ENCODE measurements around the gene BACE2. TPM values are rescaled to one million over a fixed set of nuclear protein-coding genes. Genes with fewer than 3 reads are reported as not detected.

Gene BACE2
- total RNA-seq = 100 to 1,000 TPM in 1 of 3 donors, 10 to 100 TPM in 2; 37.2 to 115 (median 51.2) TPM
- long read RNA-seq, donor 1, transcript BACE2-202 (9 exons, 2,993 nt) = major isoform, 29 of 45 reads
- long read RNA-seq, donor 1, partial matches to known transcripts = 2 of 45 reads
- long read RNA-seq, donor 1, other reads (novel, unspliced or antisense) = 13 of 45 reads
- long read RNA-seq, donor 2, transcript BACE2-202 (9 exons, 2,993 nt) = major isoform, 5 of 13 reads
- long read RNA-seq, donor 2, partial matches to known transcripts = 6 of 13 reads
- long read RNA-seq, donor 2, other reads (novel, unspliced or antisense) = 2 of 13 reads

GRCh38 chr21:41167348-41168342 is at the start of gene BACE2:
Gene BACE2, plus strand, starts transcription at chr21:41168160. Its CDS starts 104 bp downstream, at chr21:41168264.
- Histone ChIP-seq H3K9me3 (no peaks in the 10 kb centered on the region), H3K4me3 (peak within 1 kb of the TSS; percentile 75), H3K36me3 (ENCODE audit: low read depth) (no peaks in the 10 kb centered on the region), H3K4me1 (ENCODE audit: low read depth) (no peaks in the 10 kb centered on the region)
- peak; percentile 48 for TF ChIP-seq CTCF (IDR thresholded peaks at IDR 0.05)
- DNase-seq = peak; percentile 82 to 90 (median 88)
- peak; percentile 90 for ATAC-seq
- intact Hi-C loops (cut with DNase I, micrococcal nuclease) = no loop called here

GRCh38 chr21:41119901-41120300 is 48.1 kb upstream of the BACE2 start:
- Histone ChIP-seq H3K4me3 (no peak overlapping the region), H3K4me1 (ENCODE audit: low read depth) (no peaks in the 10 kb centered on the region), H3K36me3 (ENCODE audit: low read depth) (no peaks in the 10 kb centered on the region), H3K9me3 (no peaks in the 10 kb centered on the region)
- no peak for TF ChIP-seq CTCF (IDR thresholded peaks at IDR 0.05)
- intact Hi-C loops (cut with DNase I, micrococcal nuclease) = no loop called here
- DNase-seq = no peak
- no peak for ATAC-seq

- intact Hi-C loops (cut with DNase I, micrococcal nuclease) = no loop called here
- no peak for TF ChIP-seq CTCF (IDR thresholded peaks at IDR 0.05)
These were observed 47.0 kb upstream of the BACE2 start for GRCh38 chr21:41120997-41121396.

GRCh38 chr21:41121785-41122415 is 46.1 kb upstream of the BACE2 start:
- H3K4me1 ChIP-seq (ENCODE audit: low read depth) = no peaks in the 10 kb centered on the region
- DNase-seq (peak; percentile 69 to 95 (median 89)), ATAC-seq (peak; percentile 97)
- no peaks in the 10 kb centered on the region for H3K36me3 ChIP-seq (ENCODE audit: low read depth)
- peak; percentile 75 for TF ChIP-seq CTCF (IDR thresholded peaks at IDR 0.05)
- no peaks in the 10 kb centered on the region for H3K9me3 ChIP-seq
- intact Hi-C loops (cut with DNase I, micrococcal nuclease) = no loop called here
- H3K4me3 ChIP-seq = no peak overlapping the region

More at GRCh38 chr21:41120997-41121396, 47.0 kb upstream of the BACE2 start:
- no peaks in the 10 kb centered on the region for H3K4me1 ChIP-seq (ENCODE audit: low read depth)
- DNase-seq (no peak), ATAC-seq (no peak)
- no peaks in the 10 kb centered on the region for H3K36me3 ChIP-seq (ENCODE audit: low read depth)
- no peak overlapping the region for H3K4me3 ChIP-seq
- H3K9me3 ChIP-seq = no peaks in the 10 kb centered on the region

GRCh38 chr21:41124641-41125201 is 43.2 kb upstream of the BACE2 start:
- TF ChIP-seq CTCF (IDR thresholded peaks at IDR 0.05) = no peak
- ATAC-seq = peak; percentile 35

More at GRCh38 chr21:41124641-41125201, 43.2 kb upstream of the BACE2 start:
- H3K36me3 ChIP-seq (ENCODE audit: low read depth) = no peaks in the 10 kb centered on the region
- intact Hi-C loops (cut with DNase I, micrococcal nuclease) = no loop called here
- no peaks in the 10 kb centered on the region for H3K9me3 ChIP-seq
- no peak overlapping the region for H3K4me3 ChIP-seq
- H3K4me1 ChIP-seq (ENCODE audit: low read depth) = no peaks in the 10 kb centered on the region
- DNase-seq = no peak

All from mucosa of descending colon (tissue), 3 donors.